Natural killer cell (primary cell): ENCODE results near the gene ALAS1. TPM values are rescaled to one million over a fixed set of nuclear protein-coding genes. Genes with fewer than 3 reads are reported as not detected.
A peak's percentile ranks its signal among the peaks of the same experiment; 100 is the strongest.

Source experiments
- ATAC-seq, 3 donors: fragments of 150-1000 bp in 2 of 3; fragments of 200-7000 bp in 1 of 3; cut with Tn5 transposase; 1 replicate in 1 of 3; 2 replicates in 2 of 3; pipeline ENCODE4 v1.10.0; 2021; ENCODE audit warnings: mild to moderate bottlenecking in 2 of 3, moderate library complexity in 2 of 3
- DNase-seq, 2 donors: peaks; one replicate each; pipeline versions ENCODE4 v3.0.0 to v3.0.0-alpha.2; 2013 to 2021; ENCODE audit warnings: mixed read lengths in 1 of 2
- H3K27ac ChIP-seq: one replicate; pipeline ENCODE4 v1.5.1; 2013; ENCODE audit warnings: mild to moderate bottlenecking, low read length
- H3K27me3 ChIP-seq: one replicate; pipeline ENCODE4 v1.6.1; 2013; ENCODE audit warnings: low read length; ENCODE audit not compliant: control insufficient read depth, insufficient read depth
- H3K36me3 ChIP-seq: one replicate; pipeline ENCODE4 v1.6.1; 2013; ENCODE audit warnings: low read length; ENCODE audit not compliant: control insufficient read depth, insufficient read depth
- H3K4me1 ChIP-seq: one replicate; pipeline ENCODE4 v1.6.1; 2013; ENCODE audit warnings: low read length; ENCODE audit not compliant: control insufficient read depth, insufficient read depth
- H3K4me3 ChIP-seq: one replicate; pipeline ENCODE4 v1.5.1; 2013; ENCODE audit warnings: low read length
- H3K9me3 ChIP-seq: one replicate; pipeline ENCODE4 v1.6.1; 2013; ENCODE audit warnings: low read length; ENCODE audit not compliant: control insufficient read depth, insufficient read depth
- H3K27ac Mint-ChIP-seq, 2 donors: one replicate each; pipeline ENCODE4 v1.8.0; 2022; ENCODE audit warnings: mild to moderate bottlenecking in 2 of 2, mixed read lengths in 2 of 2, moderate library complexity in 1 of 2
- H3K27me3 Mint-ChIP-seq, 2 donors: one replicate each; pipeline ENCODE4 v1.8.0; 2022; ENCODE audit warnings: low read depth in 2 of 2, mixed read lengths in 2 of 2
- H3K36me3 Mint-ChIP-seq: one replicate; pipeline ENCODE4 v1.8.0; 2022; ENCODE audit warnings: mixed read lengths
- H3K4me1 Mint-ChIP-seq, 2 donors: one replicate each; pipeline ENCODE4 v1.8.0; 2022; ENCODE audit warnings: mixed read lengths in 2 of 2
- H3K4me3 Mint-ChIP-seq: one replicate; pipeline ENCODE4 v1.8.0; 2022; ENCODE audit warnings: mild to moderate bottlenecking, moderate library complexity, mixed read lengths
- H3K9me3 Mint-ChIP-seq, 2 donors: one replicate each; pipeline ENCODE4 v1.8.0; 2022; ENCODE audit warnings: mixed read lengths in 2 of 2
- CTCF ChIP-seq: fragments of 200-600 bp; IDR thresholded peaks from one replicate; pipeline ENCODE4 v1.8.0; 2022; ENCODE audit warnings: antibody characterized with exemption
- WGBS: methylation state at CpG from one replicate; pipeline ENCODE4 v1.1.7; 2013; ENCODE audit warnings: missing lambda C conversion rate; ENCODE audit not compliant: insufficient coverage; 5-methylcytosine and 5-hydroxymethylcytosine counted together
- intact Hi-C: fragments of 100-400 bp; cut with micrococcal nuclease; formaldehyde crosslinking; loops from one replicate; pipeline ENCODE4 v1.14.2; 2022
- total RNA-seq, 4 donors: library from RNA; stranded (reverse); fragments of 120-200 nt in 1 of 4; gene quantifications; one replicate each; pipeline versions ENCODE4 v1.2.3 to v1.2.4, GENCODE V29; 2013 to 2022

ALAS1 gene
- total RNA-seq, 3 donors from 2014 or later (not counting 1 experiment from before 2014, with no cell fraction given), result 17.0 to 34.5 (median 33.4) TPM

- Mint-ChIP-seq H3K4me3 (peak overlapping the region; percentile 93), H3K27ac (peak overlapping the region; percentile 94 to 95), H3K36me3 (peaks cover 25% of the 10 kb centered on the region), H3K9me3 (no peaks in the 10 kb centered on the region), H3K27me3 (no peaks in the 10 kb centered on the region), H3K4me1 (peaks cover 64 to 72% of the 10 kb centered on the region in 2 donors)
- WGBS, result 14% methylated on average over 11 of the region's 12 CpGs
- intact Hi-C loops, result loop anchor here (2.0 kb wide), 3 partner anchors 15 to 25 kb away; partner anchors contain the start of genes TWF2 and WDR82
- Histone ChIP-seq H3K36me3 (peaks cover 61% of the 10 kb centered on the region), H3K27me3 (no peaks in the 10 kb centered on the region), H3K9me3 (no peaks in the 10 kb centered on the region), H3K4me3 (peak overlapping the region; percentile 10), H3K4me1 (peaks cover 59% of the 10 kb centered on the region), H3K27ac (peak overlapping the region; percentile 92)
- ATAC-seq (peak; percentile 85 to 94 (median 89)), DNase-seq (peak; percentile 61 to 93)
- TF ChIP-seq CTCF, result no peak
Measured at GRCh38 chr3:52253314-52254304, 55.6 kb downstream of the ALAS1 start.

- no peak overlapping the region for H3K4me3 ChIP-seq
- intact Hi-C loops, result no loop called here
- DNase-seq (no peak), ATAC-seq (no peak)
- no peaks in the 10 kb centered on the region for H3K9me3 ChIP-seq
- no peak for TF ChIP-seq CTCF
- Mint-ChIP-seq H3K9me3 (no peaks in the 10 kb centered on the region), H3K27me3 (no peaks in the 10 kb centered on the region), H3K27ac (peak overlapping the region; percentile 71 to 95), H3K4me3 (no peak overlapping the region), H3K36me3 (peaks cover 33% of the 10 kb centered on the region), H3K4me1 (peaks cover 62 to 65% of the 10 kb centered on the region in 2 donors)
- 76% methylated on average over 8 of the region's 9 CpGs for WGBS
- H3K36me3 ChIP-seq, result peaks cover 61% of the 10 kb centered on the region
- H3K4me1 ChIP-seq, result peaks cover 59% of the 10 kb centered on the region
- no peaks in the 10 kb centered on the region for H3K27me3 ChIP-seq
- H3K27ac ChIP-seq, result peak overlapping the region; percentile 92
Measured at GRCh38 chr3:52254608-52255007, 56.6 kb downstream of the ALAS1 start.

- no peak for ATAC-seq
- DNase-seq, result no peak
- H3K4me1 Mint-ChIP-seq, result peaks cover 51 to 58% of the 10 kb centered on the region in 2 donors
- Histone ChIP-seq H3K27ac (no peak overlapping the region), H3K36me3 (peaks cover 67% of the 10 kb centered on the region), H3K27me3 (no peaks in the 10 kb centered on the region), H3K4me3 (no peak overlapping the region), H3K4me1 (peaks cover 55% of the 10 kb centered on the region), H3K9me3 (no peaks in the 10 kb centered on the region)
- H3K36me3 Mint-ChIP-seq, result peaks cover 35% of the 10 kb centered on the region
- H3K27me3 Mint-ChIP-seq, result no peaks in the 10 kb centered on the region
- H3K27ac Mint-ChIP-seq, result peak overlapping the region; percentile 71 to 95
- H3K9me3 Mint-ChIP-seq, result no peaks in the 10 kb centered on the region
- intact Hi-C loops, result no loop called here
- TF ChIP-seq CTCF, result no peak
- 100% methylated on average over 1 of the region's 3 CpGs for WGBS
- H3K4me3 Mint-ChIP-seq, result no peak overlapping the region
Measured at GRCh38 chr3:52256159-52256558, 58.2 kb downstream of the ALAS1 start.
